A549 (cell line): ENCODE data around the gene SEC14L3.

ENCODE experiments used
- NFE2L2 ChIP-seq: fragments of 150-350 bp; conservative IDR thresholded peaks from 2 replicates; pipeline ENCODE4 v1.6.1; 2014; ENCODE audit warnings: low read length
- SMC3 ChIP-seq: fragments of >200 bp; sonication (Bioruptor Twin); formaldehyde crosslinking; IDR thresholded peaks from 3 replicates; pipeline ENCODE4 v1.6.1; 2018; ENCODE audit warnings: inconsistent platforms
- TF ChIP-seq, protein P1 (sequence below): fragments of >200 bp; sonication (Bioruptor Twin); formaldehyde crosslinking; IDR thresholded peaks from 3 replicates; pipeline ENCODE4 v1.5.1; 2016

DNA sequence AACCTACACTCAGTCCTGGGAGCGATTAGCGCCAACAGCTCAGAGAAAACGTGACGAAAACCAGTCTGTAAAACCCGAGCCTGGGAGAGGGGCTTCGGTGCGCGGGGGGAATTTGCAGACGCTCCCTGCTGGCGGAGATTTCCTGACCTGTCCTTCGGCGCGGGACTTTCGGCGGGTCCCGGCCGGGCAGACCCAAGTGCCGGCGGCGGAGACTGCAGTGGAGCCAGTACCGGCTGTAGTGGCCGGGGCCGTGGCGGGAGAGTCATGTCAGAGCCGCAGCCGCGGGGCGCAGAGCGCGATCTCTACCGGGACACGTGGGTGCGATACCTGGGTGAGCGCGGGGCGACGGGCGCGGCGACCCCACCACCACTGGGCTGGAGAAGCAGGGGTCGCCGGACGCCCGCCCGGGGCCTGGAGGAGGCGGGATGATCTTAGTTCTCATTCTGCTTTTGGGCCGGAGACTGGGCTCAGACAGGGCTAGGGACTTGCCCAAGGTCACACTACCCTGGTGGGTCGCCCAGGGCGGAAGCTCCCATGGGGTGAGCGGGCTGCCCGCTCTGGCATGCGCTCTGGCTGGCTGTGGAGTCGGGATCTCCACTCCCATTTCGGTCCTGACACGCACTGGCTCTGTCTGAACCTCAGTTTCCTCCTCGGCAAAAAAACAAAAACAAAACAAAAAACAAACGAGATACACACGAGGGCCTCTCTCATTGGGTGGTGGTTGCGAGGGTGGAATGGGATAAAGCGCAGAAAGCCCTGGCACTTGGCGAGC is 46.0 kb downstream of the SEC14L3 start, which contains the start of gene MTFP1:
- no peak for TF ChIP-seq NFE2L2
- no peak for TF ChIP-seq SMC3
- TF ChIP-seq, protein P1, sequence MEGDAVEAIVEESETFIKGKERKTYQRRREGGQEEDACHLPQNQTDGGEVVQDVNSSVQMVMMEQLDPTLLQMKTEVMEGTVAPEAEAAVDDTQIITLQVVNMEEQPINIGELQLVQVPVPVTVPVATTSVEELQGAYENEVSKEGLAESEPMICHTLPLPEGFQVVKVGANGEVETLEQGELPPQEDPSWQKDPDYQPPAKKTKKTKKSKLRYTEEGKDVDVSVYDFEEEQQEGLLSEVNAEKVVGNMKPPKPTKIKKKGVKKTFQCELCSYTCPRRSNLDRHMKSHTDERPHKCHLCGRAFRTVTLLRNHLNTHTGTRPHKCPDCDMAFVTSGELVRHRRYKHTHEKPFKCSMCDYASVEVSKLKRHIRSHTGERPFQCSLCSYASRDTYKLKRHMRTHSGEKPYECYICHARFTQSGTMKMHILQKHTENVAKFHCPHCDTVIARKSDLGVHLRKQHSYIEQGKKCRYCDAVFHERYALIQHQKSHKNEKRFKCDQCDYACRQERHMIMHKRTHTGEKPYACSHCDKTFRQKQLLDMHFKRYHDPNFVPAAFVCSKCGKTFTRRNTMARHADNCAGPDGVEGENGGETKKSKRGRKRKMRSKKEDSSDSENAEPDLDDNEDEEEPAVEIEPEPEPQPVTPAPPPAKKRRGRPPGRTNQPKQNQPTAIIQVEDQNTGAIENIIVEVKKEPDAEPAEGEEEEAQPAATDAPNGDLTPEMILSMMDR, result no peak
